C4-2B (cell line): ENCODE measurements around the gene ALPI.

Experiments
- H3K27ac ChIP-seq: fragments of 450-650 bp; 2 replicates; pipeline ENCODE4 v1.5.1; 2017
- ZFX ChIP-seq: fragments of 450-650 bp; IDR thresholded peaks from 2 replicates; pipeline ENCODE4 v1.6.1; 2017
- TF ChIP-seq, protein P1 (sequence below): fragments of 450-650 bp; conservative IDR thresholded peaks from 2 replicates; pipeline ENCODE4 v1.5.1; 2017; ENCODE audit warnings: mild to moderate bottlenecking

Gene ALPI

GRCh38 chr2:232508251-232508650, 52.3 kb downstream of the ALPI start:
- TF ChIP-seq ZFX = no peak
- TF ChIP-seq, protein P1, sequence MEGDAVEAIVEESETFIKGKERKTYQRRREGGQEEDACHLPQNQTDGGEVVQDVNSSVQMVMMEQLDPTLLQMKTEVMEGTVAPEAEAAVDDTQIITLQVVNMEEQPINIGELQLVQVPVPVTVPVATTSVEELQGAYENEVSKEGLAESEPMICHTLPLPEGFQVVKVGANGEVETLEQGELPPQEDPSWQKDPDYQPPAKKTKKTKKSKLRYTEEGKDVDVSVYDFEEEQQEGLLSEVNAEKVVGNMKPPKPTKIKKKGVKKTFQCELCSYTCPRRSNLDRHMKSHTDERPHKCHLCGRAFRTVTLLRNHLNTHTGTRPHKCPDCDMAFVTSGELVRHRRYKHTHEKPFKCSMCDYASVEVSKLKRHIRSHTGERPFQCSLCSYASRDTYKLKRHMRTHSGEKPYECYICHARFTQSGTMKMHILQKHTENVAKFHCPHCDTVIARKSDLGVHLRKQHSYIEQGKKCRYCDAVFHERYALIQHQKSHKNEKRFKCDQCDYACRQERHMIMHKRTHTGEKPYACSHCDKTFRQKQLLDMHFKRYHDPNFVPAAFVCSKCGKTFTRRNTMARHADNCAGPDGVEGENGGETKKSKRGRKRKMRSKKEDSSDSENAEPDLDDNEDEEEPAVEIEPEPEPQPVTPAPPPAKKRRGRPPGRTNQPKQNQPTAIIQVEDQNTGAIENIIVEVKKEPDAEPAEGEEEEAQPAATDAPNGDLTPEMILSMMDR = no peak
- H3K27ac ChIP-seq = no peak overlapping the region
